GM19240 (cell line): ENCODE measurements around the gene NKAIN4.
"Not testable (repeated sequence)": the region's sequence is repeated elsewhere in the genome, so short reads cannot be mapped to it uniquely, and the experiment has no call there.

Experiments
- DNase-seq: peaks from one replicate; pipeline ENCODE4 v3.0.0; 2011; ENCODE audit warnings: low spot score; ENCODE audit not compliant: insufficient read length

NKAIN4 gene

DNA sequence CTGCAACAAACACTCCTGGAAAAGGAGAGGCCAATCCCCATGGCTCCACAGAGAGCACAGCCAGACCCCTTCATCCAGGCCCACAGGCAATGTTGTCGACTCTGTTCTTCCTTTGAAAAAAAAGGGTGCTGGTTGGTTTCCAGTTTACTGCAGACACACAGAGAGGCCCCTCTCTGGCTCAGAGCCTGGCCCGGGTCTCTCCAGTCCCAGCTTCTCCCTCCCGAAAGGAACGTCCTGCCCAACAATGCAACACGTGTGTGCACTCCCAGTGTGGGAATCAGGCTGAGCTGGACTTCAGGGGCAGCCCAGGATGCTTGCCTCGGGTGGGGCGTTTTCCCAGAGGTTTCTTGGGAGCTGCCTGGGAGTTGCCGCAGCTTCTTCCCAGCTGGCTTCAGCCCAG is 4.5 kb upstream of the NKAIN4 start:
- DNase-seq, result no peak

DNA sequence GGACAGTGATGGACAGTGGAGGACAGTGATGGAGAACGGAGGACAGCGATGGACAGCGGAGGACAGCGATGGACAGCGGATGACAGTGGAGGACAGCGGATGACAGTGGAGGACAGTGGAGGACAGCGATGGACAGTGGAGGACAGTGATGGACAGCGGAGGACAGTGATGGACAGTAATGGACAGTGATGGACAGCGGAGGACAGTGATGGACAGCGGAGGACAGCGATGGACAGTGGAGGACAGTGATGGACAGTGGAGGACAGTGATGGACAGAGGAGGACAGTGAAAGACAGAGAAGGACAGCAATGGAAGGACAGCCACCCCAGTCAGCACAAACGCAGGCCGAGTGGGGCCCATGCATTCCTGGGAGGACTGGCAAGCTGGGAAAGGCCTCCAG is 3.4 kb upstream of the NKAIN4 start:
- DNase-seq, result no peak

GRCh38 chr20:63256954-63257353 is 2.7 kb upstream of the NKAIN4 start:
- no peak for DNase-seq

DNA sequence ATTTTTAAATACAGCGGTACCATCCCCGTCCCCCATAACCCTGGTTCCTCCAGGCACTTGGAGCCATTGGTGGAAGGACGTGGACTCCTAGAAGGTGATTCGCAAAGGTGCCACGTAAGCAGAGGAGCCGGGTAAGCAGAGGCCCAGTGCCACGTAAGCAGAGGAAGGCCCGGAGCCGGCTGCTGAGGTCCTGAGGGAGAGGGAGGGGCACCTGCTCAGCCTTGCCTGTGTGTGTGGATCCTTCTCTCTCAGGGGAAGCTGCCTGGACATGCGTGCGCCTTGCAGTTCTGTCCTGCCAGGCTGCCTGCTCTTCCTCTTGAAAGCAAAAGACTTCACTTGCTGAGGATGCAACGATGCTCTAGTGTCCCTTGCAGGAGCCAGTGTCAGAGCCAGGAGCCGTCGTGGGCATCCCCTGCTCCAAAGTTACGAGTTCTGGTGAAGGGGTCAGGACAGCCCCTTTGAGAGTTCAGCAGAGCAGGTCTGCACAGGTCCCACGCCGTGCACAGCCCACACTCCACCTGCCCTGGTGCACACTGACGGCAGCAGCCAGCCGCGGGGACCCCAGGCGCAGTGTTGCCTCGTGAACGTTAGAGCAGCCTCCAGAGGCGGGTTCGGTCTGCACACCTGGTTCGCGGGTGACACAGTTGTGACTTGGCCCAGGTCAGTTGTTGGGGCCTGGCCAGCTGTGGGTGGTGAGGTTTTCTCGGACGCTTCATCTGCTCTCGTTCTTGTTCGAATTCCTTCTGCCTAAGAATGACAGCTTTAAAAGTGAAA is 1.9 kb upstream of the NKAIN4 start:
- no peak for DNase-seq

DNA sequence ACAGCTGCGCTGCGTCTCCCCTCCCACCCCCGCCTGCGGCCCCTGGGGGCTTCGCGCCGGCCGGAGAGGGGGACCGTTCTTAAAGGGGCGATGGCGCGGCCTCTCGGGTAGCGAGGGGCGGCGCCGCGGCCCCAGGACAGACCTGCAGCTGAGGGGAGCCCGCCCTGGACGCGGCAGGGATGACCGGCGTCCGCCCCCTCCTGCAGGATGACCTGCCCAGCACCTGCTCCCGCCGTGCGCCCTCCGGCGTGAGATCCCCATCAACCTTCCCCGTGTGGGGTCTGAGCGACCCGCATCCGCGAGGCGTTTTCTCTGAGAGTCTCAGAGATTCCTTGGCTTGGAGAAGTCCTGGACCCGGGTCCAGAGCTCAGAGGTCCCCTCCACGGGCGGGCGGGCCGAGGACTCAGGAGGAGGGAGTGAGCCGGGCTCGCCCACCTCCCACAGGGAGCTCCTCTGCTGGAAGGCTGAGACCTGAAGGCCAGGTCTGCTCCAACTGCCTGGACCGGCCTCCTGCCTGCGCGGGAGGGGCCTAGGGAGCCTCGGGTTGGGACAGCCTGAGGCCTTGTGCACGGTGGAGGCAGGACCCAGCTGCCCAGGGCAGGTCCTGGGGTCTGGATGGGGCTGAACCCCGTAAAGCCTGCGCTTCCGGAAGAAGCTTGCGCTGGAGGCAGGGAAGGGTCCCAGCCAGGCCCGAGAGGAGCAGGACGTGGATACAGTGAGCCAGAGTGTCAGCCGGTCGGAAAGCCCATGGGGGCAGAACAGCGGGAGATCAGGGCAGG is 532 bp upstream of the NKAIN4 start:
- no peak for DNase-seq

GRCh38 chr20:63253438-63254231 is 628 bp downstream of the NKAIN4 start:
- no peak for DNase-seq

DNA sequence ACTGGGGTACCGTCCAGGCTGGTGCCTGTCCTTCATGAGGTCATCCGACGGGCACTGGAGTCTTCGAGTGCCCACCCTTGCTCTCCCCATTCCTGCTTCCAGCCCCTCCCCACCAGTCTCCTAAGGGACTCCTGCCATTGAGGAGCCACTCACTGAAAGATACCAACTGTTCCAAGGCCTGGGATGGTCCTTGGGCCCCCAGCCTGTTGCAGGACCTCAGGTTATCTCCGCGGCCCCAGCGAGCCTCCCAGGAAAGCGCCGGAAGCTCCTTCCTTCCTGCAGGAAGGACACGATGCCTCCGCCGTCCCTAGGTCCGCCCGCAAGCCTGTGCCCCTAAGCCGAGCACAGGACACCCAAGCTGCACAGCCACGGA is 1.2 kb downstream of the NKAIN4 start:
- no peak for DNase-seq

GRCh38 chr20:63252284-63252711 is 2.0 kb downstream of the NKAIN4 start:
- DNase-seq, result no peak

DNA sequence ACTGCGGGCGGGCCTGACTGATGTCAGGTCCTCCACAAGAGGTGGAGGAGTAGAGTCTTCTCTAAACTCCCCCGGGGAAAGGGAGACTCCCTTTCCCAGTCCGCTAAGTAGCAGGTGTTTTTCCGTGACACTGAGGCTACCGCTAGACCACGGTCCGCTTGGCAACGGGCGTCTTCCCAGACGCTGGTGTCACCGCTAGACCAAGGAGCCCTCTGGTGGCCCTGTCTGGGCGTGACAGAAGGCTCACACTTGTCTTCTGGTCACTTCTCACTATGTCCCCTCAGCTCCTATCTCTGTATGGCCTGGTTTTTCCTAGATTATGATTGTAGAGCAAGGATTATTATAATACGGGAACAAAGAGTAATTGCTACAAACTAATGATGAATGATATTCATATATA is 2.9 kb downstream of the NKAIN4 start:
- DNase-seq, result not testable (repeated sequence)

- DNase-seq, result no peak
Measured at GRCh38 chr20:63249891-63250290, 4.4 kb downstream of the NKAIN4 start.

GRCh38 chr20:63248835-63249591 is 5.2 kb downstream of the NKAIN4 start:
- DNase-seq, result no peak

DNA sequence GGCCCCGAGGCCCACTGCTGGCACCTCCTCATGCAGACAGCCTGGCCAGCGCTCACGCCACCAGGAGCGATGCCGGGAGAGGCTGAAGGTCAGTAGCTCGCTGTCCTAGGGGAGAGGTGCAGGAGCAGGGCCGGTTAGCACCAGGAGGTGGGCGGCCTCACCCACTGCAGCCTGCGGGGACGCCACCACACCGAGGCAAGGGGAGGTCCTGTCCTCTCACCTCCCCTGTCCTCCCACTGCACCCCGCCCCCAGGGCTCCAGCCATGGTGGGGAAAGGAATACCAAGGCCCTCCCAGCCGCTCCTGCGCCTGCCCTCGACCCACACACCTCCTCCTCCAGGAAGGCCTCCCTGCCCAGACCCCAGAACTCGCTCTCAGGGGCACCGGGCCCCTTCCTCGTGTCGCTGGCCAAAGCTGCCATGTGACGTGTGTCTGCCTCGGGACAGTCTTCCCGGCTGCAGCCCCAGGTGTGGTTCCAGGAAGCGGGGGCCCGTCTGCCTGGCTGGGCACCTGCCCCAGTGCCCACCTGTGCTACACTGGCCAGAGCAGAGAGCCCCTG is 6.5 kb downstream of the NKAIN4 start:
- DNase-seq, result no peak

DNA sequence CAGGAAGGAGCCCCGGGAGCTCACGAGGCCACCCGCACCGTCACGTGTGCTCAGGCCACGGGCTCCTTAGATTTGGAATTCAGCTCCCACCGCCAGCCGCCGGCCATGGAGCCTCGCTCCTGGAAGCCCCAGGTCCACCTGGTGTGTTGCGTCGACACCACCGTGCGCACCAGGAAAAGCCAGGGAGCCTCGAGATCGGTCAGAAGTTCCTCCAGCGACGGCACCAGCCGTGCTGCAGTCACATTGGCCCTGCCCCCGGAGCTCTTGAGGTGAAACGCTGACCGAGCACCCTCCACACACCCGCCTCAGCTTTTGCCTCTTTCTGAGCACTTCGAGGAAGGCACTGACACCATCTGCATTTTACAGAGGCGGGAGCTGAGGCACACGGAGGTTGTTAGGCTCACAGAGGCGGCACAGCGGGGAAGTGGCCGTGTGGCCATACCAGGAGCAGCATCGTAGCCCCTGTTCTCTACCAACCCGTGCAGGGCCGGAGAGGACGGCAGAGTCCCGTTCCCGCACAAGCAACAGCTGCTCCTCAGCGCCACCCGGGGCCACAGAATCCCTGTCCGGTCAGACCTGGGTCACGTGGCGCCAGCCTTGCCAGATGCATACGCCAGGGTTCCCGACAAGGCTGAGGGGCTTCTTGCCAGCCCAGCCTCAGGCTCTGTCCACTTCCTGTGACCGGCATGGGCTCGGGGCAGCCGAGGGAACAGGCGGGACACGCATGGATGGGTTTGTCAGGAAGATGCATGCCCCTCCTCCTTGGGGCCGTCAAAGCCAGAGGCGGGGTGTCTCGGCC is 7.6 kb downstream of the NKAIN4 start:
- DNase-seq, result no peak

GRCh38 chr20:63244468-63244867 is 9.8 kb downstream of the NKAIN4 start:
- DNase-seq, result no peak

DNA sequence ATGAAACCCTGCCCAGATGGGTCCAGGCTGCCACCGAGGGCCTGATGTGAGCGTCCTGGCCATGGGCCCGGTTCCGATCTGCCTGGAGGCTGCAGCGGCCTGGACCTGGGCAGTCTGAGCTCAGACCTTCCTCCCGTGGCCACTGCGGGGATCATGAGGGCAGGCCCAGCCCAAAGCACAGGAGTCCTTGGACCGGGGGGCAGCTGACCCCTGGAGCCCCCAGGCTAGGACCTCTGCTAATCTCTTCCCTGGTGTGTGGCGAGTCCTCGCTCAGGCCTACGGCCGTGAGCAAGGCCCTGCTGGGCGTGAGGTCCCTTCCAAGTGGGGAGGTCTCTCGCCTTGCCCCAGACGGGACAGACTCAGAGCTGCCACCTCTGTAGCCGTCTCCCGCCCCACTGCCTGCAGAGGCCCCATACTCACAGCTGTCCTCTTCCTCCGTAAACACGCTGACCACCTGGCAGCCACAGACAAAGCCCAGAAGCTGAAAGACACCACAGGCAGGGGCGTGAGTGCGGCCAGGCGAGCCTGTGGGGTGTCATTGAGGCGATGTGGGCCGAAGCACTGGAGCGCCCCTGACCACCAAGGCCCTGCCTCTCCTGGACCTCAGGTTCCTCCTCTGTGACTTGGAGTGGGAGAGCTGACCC is 10.5 kb downstream of the NKAIN4 start:
- DNase-seq, result no peak

DNA sequence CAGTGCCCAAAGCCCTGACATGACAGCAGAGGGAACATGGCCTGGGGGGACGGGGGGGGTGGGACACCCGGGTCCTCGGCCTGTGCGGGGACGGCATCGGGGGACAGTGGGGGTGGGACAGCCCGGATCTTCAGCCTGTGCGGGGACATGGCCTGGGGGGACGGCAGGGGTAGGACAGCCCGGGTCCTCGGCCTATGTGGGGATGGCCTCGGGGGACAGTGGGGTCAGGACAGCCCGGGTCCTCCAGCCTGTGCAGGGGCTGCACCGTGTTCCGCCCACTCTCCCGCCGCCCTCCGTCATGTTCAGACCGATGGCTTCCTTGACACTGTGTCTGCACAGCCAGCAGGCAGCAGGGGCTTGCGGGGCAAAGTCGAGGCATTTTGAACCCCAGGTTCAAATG is 11.5 kb downstream of the NKAIN4 start:
- no peak for DNase-seq

GRCh38 chr20:63241272-63241671 is 13.0 kb downstream of the NKAIN4 start:
- DNase-seq, result no peak

GRCh38 chr20:63240004-63240403 is 14.3 kb downstream of the NKAIN4 start:
- no peak for DNase-seq

DNA sequence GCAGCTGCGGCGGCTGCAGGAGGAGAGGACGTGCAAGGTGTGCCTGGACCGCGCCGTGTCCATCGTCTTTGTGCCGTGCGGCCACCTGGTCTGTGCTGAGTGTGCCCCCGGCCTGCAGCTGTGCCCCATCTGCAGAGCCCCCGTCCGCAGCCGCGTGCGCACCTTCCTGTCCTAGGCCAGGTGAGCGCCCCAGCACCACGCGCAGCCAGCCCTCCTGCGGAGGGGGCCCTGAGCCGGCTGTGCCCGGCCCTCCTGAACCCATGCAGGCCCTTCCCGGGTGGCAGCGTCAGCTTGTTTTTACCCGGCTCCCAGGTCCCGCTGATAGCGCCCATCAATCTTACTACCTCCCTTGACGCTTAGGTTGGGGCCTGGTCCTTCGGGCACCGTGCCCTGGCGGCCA is 14.8 kb downstream of the NKAIN4 start:
- no peak for DNase-seq
